NCI-H82 (cell line): ENCODE data around the gene MAB21L4.
"Not testable (repeated sequence)": the region's sequence is repeated elsewhere in the genome, so short reads cannot be mapped to it uniquely, and the experiment has no call there.

Experiments
- DNase-seq: peaks from one replicate; lab custom pipeline; 2025; lab: John Stamatoyannopoulos, UW

Gene MAB21L4

GRCh38 chr2:240857039-240858008, 38.6 kb downstream of the MAB21L4 start:
- DNase-seq, result no peak

GRCh38 chr2:240856151-240856980, 39.6 kb downstream of the MAB21L4 start:
- no peak for DNase-seq

- DNase-seq, result no peak
Measured at GRCh38 chr2:240855670-240856069, 40.3 kb downstream of the MAB21L4 start.

GRCh38 chr2:240852671-240853314, 43.2 kb downstream of the MAB21L4 start:
- DNase-seq, result no peak

GRCh38 chr2:240851078-240851991, 44.6 kb downstream of the MAB21L4 start:
- DNase-seq, result peak; percentile 91

- DNase-seq, result no peak
Measured at GRCh38 chr2:240850756-240851077, 45.2 kb downstream of the MAB21L4 start.

- DNase-seq, result no peak
Measured at GRCh38 chr2:240850026-240850425, 45.9 kb downstream of the MAB21L4 start.

GRCh38 chr2:240848900-240849680, 46.9 kb downstream of the MAB21L4 start:
- peak; percentile 95 for DNase-seq

- DNase-seq, result no peak
Measured at GRCh38 chr2:240847817-240848216, 48.1 kb downstream of the MAB21L4 start.

- DNase-seq, result no peak
Measured at GRCh38 chr2:240846873-240847595, 48.9 kb downstream of the MAB21L4 start.

GRCh38 chr2:240846309-240846708, 49.6 kb downstream of the MAB21L4 start:
- DNase-seq, result not testable (repeated sequence)

GRCh38 chr2:240840435-240841060, 55.4 kb downstream of the MAB21L4 start:
- peak; percentile 77 for DNase-seq

GRCh38 chr2:240839152-240840143, 56.5 kb downstream of the MAB21L4 start:
- DNase-seq, result no peak

- no peak for DNase-seq
Measured at GRCh38 chr2:240837621-240838020, 58.3 kb downstream of the MAB21L4 start.

GRCh38 chr2:240836781-240837467, 59.0 kb downstream of the MAB21L4 start:
- DNase-seq, result no peak
